Stimulated activated memory B cell treated with anti-CD40 and anti-IgM and Interleukin-4, amounts not matched to agents 10 μg/mL and 1 μg/mL and 100 μg/mL, for 72 hours (primary cell): ENCODE data around the gene VPS35.
A peak's percentile ranks its signal among the peaks of the same experiment; 100 is the strongest.
"Not testable (repeated sequence)": the region's sequence is repeated elsewhere in the genome, so short reads cannot be mapped to it uniquely, and the experiment has no call there.

ENCODE experiments used
- ATAC-seq: fragments of 150-1000 bp; cut with Tn5 transposase; 2 replicates; pipeline ENCODE4 v1.10.0; 2021
- H3K27ac Mint-ChIP-seq: one replicate; pipeline ENCODE4 v1.8.0; 2022; ENCODE audit warnings: mild to moderate bottlenecking, mixed read lengths
- H3K27me3 Mint-ChIP-seq: one replicate; pipeline ENCODE4 v1.8.0; 2022; ENCODE audit warnings: mixed read lengths
- H3K36me3 Mint-ChIP-seq: one replicate; pipeline ENCODE4 v1.8.0; 2022; ENCODE audit warnings: mixed read lengths
- H3K4me1 Mint-ChIP-seq: one replicate; pipeline ENCODE4 v1.8.0; 2022; ENCODE audit warnings: mixed read lengths
- H3K4me3 Mint-ChIP-seq: one replicate; pipeline ENCODE4 v1.8.0; 2022; ENCODE audit warnings: mild to moderate bottlenecking, moderate library complexity, mixed read lengths
- H3K9me3 Mint-ChIP-seq: one replicate; pipeline ENCODE4 v1.8.0; 2022; ENCODE audit warnings: mixed read lengths

Gene VPS35

DNA sequence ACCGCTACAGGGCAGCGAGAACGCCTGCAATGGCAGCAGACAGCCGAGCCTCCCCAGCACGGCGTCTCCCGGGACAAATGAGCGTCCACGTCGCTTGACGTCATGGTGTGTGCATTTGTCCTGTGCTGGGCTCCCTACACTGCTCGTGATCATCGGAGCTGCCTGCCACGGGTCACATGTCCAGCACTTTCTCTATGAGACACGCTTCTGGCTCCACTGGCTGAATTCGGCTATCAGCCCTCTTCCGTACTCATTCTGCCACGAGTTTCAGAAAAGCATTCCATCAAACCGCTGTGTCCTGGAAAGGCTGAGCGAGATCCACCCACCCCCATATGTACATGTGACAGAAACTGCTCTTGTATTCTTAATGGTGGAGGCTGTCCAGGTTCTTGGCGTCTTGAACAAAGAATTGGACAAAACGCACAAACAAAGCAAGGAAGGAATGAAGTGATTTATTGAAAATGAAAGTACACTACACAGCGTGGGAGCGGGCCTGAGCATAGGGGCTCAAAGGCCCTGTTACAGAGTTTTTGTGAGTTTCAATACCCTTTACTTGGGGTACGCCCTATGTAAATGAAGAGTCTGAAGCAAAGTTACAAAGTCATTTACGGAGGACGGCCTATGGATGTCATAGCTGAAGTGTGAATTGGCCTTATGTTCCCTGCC, 39.3 kb downstream of the VPS35 start:
- no peak overlapping the region for H3K4me3 Mint-ChIP-seq
- peaks cover 13% of the 10 kb centered on the region for H3K9me3 Mint-ChIP-seq
- ATAC-seq: no peak
- H3K27me3 Mint-ChIP-seq: no peaks in the 10 kb centered on the region
- H3K27ac Mint-ChIP-seq: no peak overlapping the region
- H3K4me1 Mint-ChIP-seq: no peaks in the 10 kb centered on the region
- H3K36me3 Mint-ChIP-seq: peaks cover 42% of the 10 kb centered on the region

DNA sequence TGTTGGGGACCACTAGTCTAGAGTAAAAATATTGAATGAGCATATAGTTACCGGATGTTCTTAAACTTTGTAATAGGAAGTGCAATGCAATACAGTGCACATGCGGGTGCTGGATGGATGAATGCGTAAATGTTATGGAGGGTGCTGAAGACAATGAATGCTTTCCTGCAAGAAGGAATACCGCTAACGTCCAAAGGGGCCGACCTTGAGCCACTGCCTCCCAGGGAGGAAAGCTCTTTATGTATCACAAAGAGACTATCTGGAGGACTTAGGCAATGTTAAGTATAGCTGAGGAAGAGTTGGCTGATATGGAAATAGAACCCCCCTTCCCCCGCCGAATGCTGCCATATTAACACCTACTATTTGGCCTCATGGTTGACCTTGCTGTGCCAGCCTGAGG, 40.3 kb downstream of the VPS35 start:
- Mint-ChIP-seq H3K27me3 (no peaks in the 10 kb centered on the region), H3K9me3 (peaks cover 17% of the 10 kb centered on the region), H3K4me3 (no peak overlapping the region), H3K36me3 (peaks cover 53% of the 10 kb centered on the region), H3K27ac (no peak overlapping the region), H3K4me1 (no peaks in the 10 kb centered on the region)
- no peak for ATAC-seq

DNA sequence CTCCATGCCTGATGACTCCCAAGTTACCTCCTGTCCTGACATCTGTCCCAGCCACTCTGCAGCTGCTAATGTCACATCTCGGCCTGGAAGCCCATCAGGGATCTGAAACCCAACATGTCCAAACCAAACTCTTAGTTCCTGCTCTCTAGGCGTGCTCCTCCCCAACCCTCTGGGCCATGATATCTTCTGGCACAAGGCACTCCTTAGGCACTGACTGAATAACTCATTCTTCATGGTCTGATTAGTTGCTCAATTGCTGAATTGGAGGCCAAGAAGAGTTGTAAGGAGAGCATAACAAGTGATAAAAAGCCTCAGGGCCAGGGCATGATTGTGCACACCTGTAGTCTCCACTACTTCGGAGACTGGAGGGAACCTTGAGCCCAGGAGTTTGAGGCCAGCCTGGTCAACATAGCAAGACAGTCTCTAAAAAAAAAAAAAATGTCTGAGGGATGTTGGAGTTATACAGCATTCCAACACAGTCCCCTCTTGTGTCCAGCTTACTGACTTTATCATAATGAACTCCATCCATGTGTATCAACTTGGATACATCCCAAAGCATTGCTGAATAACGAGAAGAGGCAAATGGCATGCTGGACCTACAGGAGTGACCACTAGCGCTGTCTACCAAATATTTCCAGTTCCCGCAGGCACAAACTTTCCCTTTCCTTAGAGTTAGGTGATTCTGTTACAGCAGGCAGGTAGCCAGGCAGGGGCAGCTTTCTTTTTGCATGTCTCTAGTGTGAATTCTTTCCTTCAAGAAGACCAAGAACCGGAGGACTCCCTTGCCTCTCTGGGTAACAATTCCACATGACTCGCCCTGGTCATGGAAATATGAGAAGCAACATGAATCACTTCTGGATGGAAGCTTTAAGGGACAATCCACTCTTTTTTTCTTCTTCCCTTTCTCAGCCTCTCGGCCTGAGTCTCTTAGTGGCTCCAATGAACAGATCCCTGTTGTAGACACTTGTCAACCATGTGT, 49.7 kb downstream of the VPS35 start:
- no peak overlapping the region for H3K4me3 Mint-ChIP-seq
- ATAC-seq: no peak
- peaks cover 44% of the 10 kb centered on the region for H3K36me3 Mint-ChIP-seq
- peaks cover 8% of the 10 kb centered on the region for H3K9me3 Mint-ChIP-seq
- H3K27me3 Mint-ChIP-seq: no peaks in the 10 kb centered on the region
- H3K4me1 Mint-ChIP-seq: no peaks in the 10 kb centered on the region
- H3K27ac Mint-ChIP-seq: no peak overlapping the region

DNA sequence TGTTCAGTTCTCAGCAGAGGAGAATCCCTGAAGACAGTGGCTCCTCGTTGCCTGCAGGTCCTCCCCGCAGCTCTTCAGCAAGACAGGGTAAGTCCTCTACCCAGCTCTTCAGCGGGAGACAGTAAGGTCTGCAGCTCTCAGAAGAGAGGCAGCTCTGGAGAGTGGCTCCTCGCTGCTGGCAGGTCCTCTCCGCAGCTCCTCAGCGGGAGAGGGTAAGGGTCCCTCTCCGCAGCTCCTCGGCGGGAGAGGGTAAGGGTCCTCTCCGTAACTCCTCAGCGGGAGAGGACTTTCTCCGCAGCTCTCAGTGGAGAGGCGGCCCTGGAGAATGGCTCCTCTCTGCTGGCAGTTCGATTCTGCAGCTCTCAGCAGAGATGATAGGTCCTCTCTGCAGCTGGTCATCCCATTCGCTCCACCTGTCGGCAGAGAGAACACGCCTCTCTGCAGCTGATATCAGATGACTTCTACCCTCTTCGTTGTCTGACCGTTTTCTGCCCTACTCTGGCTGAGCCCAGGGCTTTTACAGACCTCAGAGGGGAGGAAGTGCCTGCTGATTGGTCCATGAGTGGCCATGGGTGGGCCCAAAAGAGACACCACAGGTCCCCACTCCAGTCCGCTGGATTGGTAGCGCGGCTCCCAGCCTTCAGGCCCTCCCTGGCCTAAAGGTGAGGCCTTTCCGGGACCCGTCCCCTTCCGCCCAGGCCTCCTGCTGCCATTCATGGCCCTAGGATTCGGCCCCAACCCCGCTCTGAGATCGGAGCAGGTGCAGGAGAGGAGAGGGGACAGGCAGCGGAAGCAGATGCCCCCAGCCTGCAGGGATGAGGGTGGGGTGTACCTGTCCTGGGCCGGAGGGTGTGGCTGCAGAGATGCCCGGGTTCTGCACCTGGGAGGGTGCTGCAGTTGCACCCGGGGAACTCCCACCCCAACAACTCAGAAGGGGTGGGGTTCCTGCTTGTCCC, 55.9 kb downstream of the VPS35 start:
- no peaks in the 10 kb centered on the region for H3K27me3 Mint-ChIP-seq
- H3K36me3 Mint-ChIP-seq: peaks cover 5% of the 10 kb centered on the region
- H3K27ac Mint-ChIP-seq: no peak overlapping the region
- no peak for ATAC-seq
- H3K4me1 Mint-ChIP-seq: peaks cover 10% of the 10 kb centered on the region
- no peaks in the 10 kb centered on the region for H3K9me3 Mint-ChIP-seq
- no peak overlapping the region for H3K4me3 Mint-ChIP-seq

DNA sequence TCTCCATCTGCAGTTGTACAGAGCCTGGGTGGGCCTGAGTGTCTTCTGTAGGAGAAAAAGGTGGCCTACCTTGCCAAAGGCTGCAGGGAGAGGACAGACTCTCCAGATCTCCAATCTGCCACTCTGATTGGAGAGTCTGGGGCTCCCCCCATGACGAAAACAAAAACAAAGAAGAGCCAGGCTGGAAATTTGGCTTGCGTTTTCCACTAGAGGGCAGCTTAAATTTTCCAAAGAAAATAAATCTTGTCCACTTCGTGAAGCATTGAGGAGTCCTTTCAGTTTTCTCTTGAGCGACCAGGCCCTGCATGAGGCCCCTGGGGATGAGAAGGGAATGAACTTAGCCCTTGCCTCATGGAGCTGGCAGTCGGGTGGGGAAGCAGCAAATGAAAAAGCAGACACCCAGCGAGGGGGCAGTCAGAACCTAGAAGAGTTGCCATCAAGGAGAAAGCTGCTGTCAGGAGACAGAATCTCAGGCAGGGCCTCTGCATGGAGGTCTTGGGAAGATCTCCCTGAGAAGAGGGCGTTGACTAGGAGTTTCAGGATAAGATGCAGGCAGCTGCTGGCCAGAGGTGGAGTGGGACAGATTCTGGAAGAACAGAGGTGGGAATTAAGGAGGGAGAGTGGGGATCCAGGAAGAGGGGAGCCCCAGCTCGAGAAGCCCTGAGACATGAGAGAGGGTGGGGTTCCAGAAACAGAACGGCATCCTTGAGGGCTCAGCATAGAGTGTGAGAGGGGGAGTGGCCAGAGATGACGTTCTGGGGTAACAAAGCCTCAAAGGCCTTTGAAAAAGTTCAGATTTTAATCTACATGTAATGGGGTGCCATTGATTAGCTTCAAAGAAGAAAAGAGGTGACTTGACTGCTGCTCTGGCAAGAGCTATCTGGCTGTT, 59.4 kb downstream of the VPS35 start:
- Mint-ChIP-seq H3K27ac (peak overlapping the region; percentile 10), H3K4me1 (peaks cover 10% of the 10 kb centered on the region)

DNA sequence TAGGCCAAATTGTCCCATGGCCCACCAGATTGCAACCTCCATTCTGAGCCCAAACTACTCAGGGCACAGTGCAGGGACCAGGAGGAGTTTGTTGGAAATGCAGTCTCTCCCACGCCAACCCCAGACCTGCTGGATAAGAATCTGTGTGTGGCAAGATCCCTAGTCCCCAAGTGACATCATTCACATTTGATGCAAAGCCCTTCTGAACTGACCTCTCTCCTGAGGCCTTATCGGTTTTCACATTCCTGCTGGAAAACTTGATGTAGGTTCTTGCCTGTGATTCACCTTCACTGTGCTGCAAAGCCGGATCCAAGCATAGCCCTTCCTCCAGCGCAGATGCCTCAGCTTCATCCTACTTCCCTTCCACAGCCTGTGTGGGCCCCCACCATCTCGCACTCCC, 61.2 kb downstream of the VPS35 start:
- no peaks in the 10 kb centered on the region for H3K36me3 Mint-ChIP-seq
- no peak for ATAC-seq
- no peak overlapping the region for H3K4me3 Mint-ChIP-seq
- H3K27me3 Mint-ChIP-seq: no peaks in the 10 kb centered on the region
- no peak overlapping the region for H3K27ac Mint-ChIP-seq
- H3K4me1 Mint-ChIP-seq: peaks cover 10% of the 10 kb centered on the region
- H3K9me3 Mint-ChIP-seq: no peaks in the 10 kb centered on the region

More for the DNA sequence above, 59.4 kb downstream of the VPS35 start:
- Mint-ChIP-seq H3K27me3 (no peaks in the 10 kb centered on the region), H3K4me3 (no peak overlapping the region), H3K36me3 (no peaks in the 10 kb centered on the region), H3K9me3 (no peaks in the 10 kb centered on the region)
- ATAC-seq: no peak

DNA sequence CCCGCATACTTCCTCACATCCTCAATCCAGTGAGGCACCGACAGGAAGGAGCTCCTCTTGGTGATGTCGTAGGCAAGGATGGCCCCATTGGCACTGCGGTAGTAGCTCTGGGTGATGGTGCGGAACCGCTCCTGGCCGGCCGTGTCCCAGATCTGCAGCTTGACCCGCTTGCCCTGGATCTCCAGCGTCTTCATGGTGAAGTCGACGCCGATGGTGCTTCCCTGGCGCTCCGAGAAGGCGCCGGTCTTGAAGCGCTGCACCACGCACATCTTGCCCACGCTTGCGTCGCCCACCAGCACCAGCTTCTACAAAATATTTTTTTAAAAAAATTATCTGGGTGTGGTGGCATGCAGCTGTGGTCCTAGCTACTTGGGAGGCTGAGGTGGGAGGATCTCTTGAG, 62.3 kb downstream of the VPS35 start:
- H3K27me3 Mint-ChIP-seq: not testable (repeated sequence)
- H3K4me1 Mint-ChIP-seq: peaks cover 19% of the 10 kb centered on the region

DNA sequence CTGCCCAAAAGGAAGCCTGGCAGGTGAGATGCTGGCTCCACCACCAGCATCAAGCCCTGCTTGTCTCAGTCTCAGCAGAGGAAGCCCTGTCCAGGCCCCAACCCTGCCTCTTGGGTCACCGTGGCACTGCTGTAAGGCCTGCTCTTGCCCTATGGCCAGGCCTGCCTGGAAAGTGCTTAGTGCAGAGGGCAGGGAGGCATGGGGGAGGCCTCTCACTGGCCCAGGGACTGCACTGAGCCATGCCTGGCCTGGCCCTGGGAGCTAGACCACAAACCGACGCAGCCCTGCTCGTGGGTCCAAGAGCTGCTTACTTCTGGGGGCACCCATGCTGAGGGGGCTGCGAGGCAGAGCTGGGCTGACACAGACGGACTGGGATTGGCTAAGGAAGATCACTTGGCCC, 64.1 kb downstream of the VPS35 start:
- H3K27me3 Mint-ChIP-seq, H3K27ac Mint-ChIP-seq: not testable (repeated sequence)
- H3K4me1 Mint-ChIP-seq: peaks cover 32% of the 10 kb centered on the region

More for the DNA sequence above, 62.3 kb downstream of the VPS35 start:
- H3K9me3 Mint-ChIP-seq, ATAC-seq, H3K36me3 Mint-ChIP-seq, H3K4me3 Mint-ChIP-seq, H3K27ac Mint-ChIP-seq: not testable (repeated sequence)

DNA sequence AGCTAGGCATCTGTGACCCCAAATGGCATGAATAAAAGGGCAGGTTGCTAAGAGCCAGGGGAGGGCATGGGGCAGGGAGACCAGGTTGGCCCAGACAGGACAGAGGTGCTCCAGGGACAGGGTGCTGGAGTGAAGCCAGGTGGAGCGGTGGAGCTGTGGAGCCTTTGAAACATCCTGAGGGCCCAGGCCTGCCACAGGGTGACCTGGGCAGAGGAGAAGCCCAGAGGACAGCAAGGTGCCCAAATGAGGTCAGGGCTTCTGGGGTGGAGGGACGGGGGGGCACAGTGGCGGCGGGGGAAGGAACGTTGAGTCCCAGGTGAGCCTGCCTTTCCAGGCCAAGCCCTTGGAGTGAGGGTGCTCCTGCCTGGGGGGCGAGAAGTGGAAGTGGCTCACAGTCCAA, 65.3 kb downstream of the VPS35 start:
- H3K27ac Mint-ChIP-seq, ATAC-seq, H3K36me3 Mint-ChIP-seq, H3K4me3 Mint-ChIP-seq, H3K9me3 Mint-ChIP-seq, H3K27me3 Mint-ChIP-seq: not testable (repeated sequence)
- H3K4me1 Mint-ChIP-seq: peaks cover 24% of the 10 kb centered on the region

More for the DNA sequence above, 64.1 kb downstream of the VPS35 start:
- not testable (repeated sequence) for ATAC-seq, H3K9me3 Mint-ChIP-seq, H3K36me3 Mint-ChIP-seq, H3K4me3 Mint-ChIP-seq

DNA sequence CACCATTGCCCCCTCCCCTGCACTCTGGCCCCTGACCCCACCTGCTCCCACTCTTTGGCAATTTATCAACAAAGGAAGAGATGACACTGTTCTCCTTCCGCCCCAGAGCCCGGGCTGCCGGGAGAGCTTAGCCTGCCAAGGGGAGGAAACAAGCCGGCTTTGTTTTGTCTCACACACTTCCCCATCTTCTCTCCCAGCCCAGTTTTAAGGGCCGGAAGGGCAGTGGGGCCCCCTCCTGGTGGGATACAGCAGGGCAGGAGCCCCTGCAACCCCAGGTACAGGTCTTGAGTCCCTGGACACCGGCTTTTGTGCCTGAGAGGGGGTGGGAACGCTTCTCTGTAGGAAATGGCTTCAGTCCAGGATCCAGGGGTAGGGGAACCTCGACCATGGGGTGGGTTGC, 65.7 kb downstream of the VPS35 start:
- not testable (repeated sequence) for H3K36me3 Mint-ChIP-seq, ATAC-seq, H3K27me3 Mint-ChIP-seq, H3K9me3 Mint-ChIP-seq, H3K4me3 Mint-ChIP-seq, H3K27ac Mint-ChIP-seq
- H3K4me1 Mint-ChIP-seq: peaks cover 24% of the 10 kb centered on the region

DNA sequence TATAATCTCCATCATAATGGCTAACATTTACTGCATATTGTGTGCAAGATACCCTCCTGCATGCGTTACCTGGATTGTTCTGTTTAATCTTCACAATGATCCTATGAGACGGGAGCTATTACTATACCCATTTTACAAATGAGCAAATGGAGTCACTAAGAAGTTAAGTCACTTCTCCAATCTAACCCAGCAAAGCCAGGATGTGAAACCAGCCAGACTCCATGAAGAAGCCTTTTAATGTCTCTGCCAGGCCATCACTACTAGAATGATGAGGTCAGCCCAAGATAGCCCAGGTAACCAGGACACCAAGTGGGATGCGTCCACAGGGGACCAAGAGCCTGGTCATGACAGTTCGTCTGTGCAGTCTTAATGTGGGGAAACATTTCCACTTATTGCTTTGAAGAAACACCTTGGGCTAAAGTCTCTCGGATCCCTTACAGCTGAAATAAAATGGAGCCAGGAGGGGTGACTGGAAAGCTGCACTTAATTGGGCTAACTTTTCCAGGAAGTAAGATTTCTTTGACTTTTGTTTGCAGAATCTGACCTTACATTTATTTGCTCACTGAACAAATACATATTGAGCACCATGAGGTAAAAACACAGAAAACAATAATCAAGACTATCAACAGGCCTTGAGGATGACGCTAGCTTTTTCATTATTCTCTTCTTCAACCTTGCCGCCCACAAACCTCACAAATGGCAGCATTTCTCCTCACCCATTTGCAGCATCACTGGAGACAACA, 66.9 kb downstream of the VPS35 start:
- peak overlapping the region; percentile 84 for H3K4me3 Mint-ChIP-seq
- H3K36me3 Mint-ChIP-seq: no peaks in the 10 kb centered on the region
- H3K27ac Mint-ChIP-seq: peak overlapping the region; percentile 90
- no peaks in the 10 kb centered on the region for H3K9me3 Mint-ChIP-seq
- peaks cover 24% of the 10 kb centered on the region for H3K4me1 Mint-ChIP-seq
- H3K27me3 Mint-ChIP-seq: no peaks in the 10 kb centered on the region
- ATAC-seq: no peak

DNA sequence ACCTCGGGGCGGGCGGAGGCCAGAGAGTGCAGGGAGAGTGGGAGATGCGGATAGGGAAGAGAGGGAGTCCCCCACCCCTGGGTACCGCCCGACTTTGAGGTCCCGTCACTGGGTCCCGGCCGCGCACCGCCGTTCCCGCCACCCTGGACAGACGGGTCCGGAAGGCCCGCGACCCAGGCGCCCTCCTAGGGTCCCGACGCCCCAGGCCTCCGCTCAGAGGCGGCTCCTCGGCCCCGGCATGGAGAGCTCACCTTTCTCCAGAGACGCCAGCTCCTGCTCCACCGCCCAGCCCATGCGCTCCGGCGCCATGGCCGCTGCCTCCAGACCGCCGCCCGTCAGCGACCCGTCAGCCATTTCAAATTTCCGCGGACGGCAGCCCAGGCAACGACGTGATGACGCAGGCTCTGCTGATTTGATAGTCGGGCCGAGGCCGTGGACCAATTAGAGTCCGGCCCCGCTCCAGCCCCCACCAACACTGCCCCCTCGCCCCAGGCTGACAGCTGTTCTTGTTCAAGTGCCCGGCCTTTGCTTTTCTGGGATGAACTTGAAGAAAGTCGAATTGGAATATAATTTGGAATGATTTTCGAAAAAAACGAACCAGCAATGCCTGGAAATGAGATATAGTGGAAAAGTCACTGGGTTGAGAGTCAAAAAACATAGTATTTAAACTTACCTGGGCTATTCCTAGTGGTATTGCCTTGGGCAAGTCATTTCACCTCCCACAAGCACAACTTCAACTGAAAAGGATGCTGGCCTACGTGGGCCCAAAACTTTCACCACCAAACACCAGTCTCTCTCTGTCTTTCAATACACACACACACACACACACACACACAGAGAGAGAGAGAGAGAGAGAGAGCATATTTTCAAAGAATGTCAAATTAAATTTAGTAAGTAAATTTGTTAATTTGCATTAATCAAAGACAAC, 67.7 kb downstream of the VPS35 start, which contains the start of gene SHCBP1:
TSS of gene SHCBP1 (minus strand) at position 374 of the 928 bp plus-strand sequence. CDS start at position 354, 20 bp downstream.
- H3K4me3 Mint-ChIP-seq: peak within 1 kb of the TSS; percentile 84
- H3K27me3 Mint-ChIP-seq: no peaks in the 10 kb centered on the region
- H3K9me3 Mint-ChIP-seq: no peaks in the 10 kb centered on the region
- peaks cover 24% of the 10 kb centered on the region for H3K4me1 Mint-ChIP-seq
- H3K36me3 Mint-ChIP-seq: no peaks in the 10 kb centered on the region
- peak within 1 kb of the TSS; percentile 90 for H3K27ac Mint-ChIP-seq
- ATAC-seq: peak; percentile 95
